Activated effector memory CD4-positive, alpha-beta T cell treated with anti-CD3 and anti-CD28 coated beads, Interleukin-2, amount 50 U/mL, for 16 hours (primary cell): ENCODE measurements around the gene SOD2.
"Not testable (repeated sequence)": the region's sequence is repeated elsewhere in the genome, so short reads cannot be mapped to it uniquely, and the experiment has no call there.

Experiments used
- DNase-seq: peaks from one replicate; pipeline ENCODE4 v3.0.0-alpha.2; 2020

Gene SOD2

GRCh38 chr6:159715605-159716004 is 22.6 kb upstream of the SOD2 start:
- no peak for DNase-seq

- no peak for DNase-seq
Measured at GRCh38 chr6:159715166-159715565, 22.1 kb upstream of the SOD2 start.

GRCh38 chr6:159714404-159714803 is 21.4 kb upstream of the SOD2 start:
- DNase-seq = no peak

- no peak for DNase-seq
Measured at GRCh38 chr6:159713984-159714383, 20.9 kb upstream of the SOD2 start.

- DNase-seq = not testable (repeated sequence)
Measured at GRCh38 chr6:159712389-159712788, 19.3 kb upstream of the SOD2 start.

GRCh38 chr6:159710603-159711002 is 17.6 kb upstream of the SOD2 start:
- DNase-seq = not testable (repeated sequence)

- DNase-seq = no peak
Measured at GRCh38 chr6:159701413-159701999, 8.5 kb upstream of the SOD2 start.

- DNase-seq = no peak
Measured at GRCh38 chr6:159700970-159701369, 7.9 kb upstream of the SOD2 start.

GRCh38 chr6:159695984-159696383 is 2.9 kb upstream of the SOD2 start:
- no peak for DNase-seq

- peak; percentile 80 for DNase-seq
Measured at GRCh38 chr6:159693894-159694545, 979 bp upstream of the SOD2 start.

- DNase-seq = peak; percentile 86
Measured at GRCh38 chr6:159692303-159693127, 526 bp downstream of the SOD2 start.

GRCh38 chr6:159691963-159692287 is 1.1 kb downstream of the SOD2 start:
- DNase-seq = no peak

- no peak for DNase-seq
Measured at GRCh38 chr6:159691133-159691962, 1.7 kb downstream of the SOD2 start.

- not testable (repeated sequence) for DNase-seq
Measured at GRCh38 chr6:159690135-159690534, 2.9 kb downstream of the SOD2 start.

GRCh38 chr6:159689001-159689400 is 4.0 kb downstream of the SOD2 start:
- no peak for DNase-seq

- no peak for DNase-seq
Measured at GRCh38 chr6:159688266-159688905, 4.7 kb downstream of the SOD2 start.

GRCh38 chr6:159687341-159687740 is 5.7 kb downstream of the SOD2 start:
- DNase-seq = no peak

- no peak for DNase-seq
Measured at GRCh38 chr6:159686703-159687102, 6.3 kb downstream of the SOD2 start.

- no peak for DNase-seq
Measured at GRCh38 chr6:159686040-159686439, 7.0 kb downstream of the SOD2 start.

GRCh38 chr6:159684013-159684304 is 9.1 kb downstream of the SOD2 start:
- no peak for DNase-seq

- no peak for DNase-seq
Measured at GRCh38 chr6:159682810-159683209, 10.2 kb downstream of the SOD2 start.

- DNase-seq = no peak
Measured at GRCh38 chr6:159682295-159682694, 10.7 kb downstream of the SOD2 start.
